H1 (cell line): Measurements from ENCODE around the gene SLC25A53. TPM values are rescaled to one million over a fixed set of nuclear protein-coding genes. Genes with fewer than 3 reads are reported as not detected.
"Not testable (repeated sequence)": the region's sequence is repeated elsewhere in the genome, so short reads cannot be mapped to it uniquely, and the experiment has no call there.

Source experiments
- CTCF ChIA-PET: fragments of 300-600 bp; sonication (Branson Sonifier 250); formaldehyde crosslinking; loops from one replicate; lab custom pipeline; 2021; ENCODE audit not compliant: partially characterized antibody; lab: Charles Lee
- POLR2A ChIA-PET: fragments of 300-600 bp; sonication (Branson Sonifier 250); formaldehyde crosslinking; loops from one replicate; lab custom pipeline; 2021; ENCODE audit warnings: inconsistent platforms; ENCODE audit not compliant: partially characterized antibody; lab: Charles Lee
- DNase-seq, 2 experiments: peaks; one replicate each; pipeline versions ENCODE4 v3.0.0 to v3.0.0-alpha.2; 2010 to 2022; ENCODE audit warnings: low spot score in 2 of 2, low read depth in 1 of 2, mixed read lengths in 1 of 2
- FAIRE-seq: peaks from 2 replicates; lab custom pipeline; 2011; peaks lifted over from hg19 to GRCh38; lab: Jason Lieb, UNC
- H2AFZ ChIP-seq: 2 replicates; pipeline ENCODE4 v1.8.1; 2012; ENCODE audit warnings: low read length, inconsistent platforms
- H2AK5ac ChIP-seq: 2 replicates; pipeline ENCODE4 v1.6.1; 2013; ENCODE audit warnings: low read depth, low read length
- H2BK120ac ChIP-seq: replicated peaks from 2 replicates; pipeline ENCODE3; 2013; ENCODE audit warnings: low read depth, low read length, inconsistent platforms
- H2BK12ac ChIP-seq: 2 replicates; pipeline ENCODE4 v1.6.1; 2013; ENCODE audit warnings: low read depth, low read length
- H2BK15ac ChIP-seq: 2 replicates; pipeline ENCODE4 v1.6.1; 2013; ENCODE audit warnings: low read length
- H2BK20ac ChIP-seq: 2 replicates; pipeline ENCODE4 v1.6.1; 2013; ENCODE audit warnings: low read length
- H2BK5ac ChIP-seq: 2 replicates; pipeline ENCODE4 v1.6.1; 2013; ENCODE audit warnings: low read depth, low read length
- H3K14ac ChIP-seq: 2 replicates; pipeline ENCODE4 v1.6.1; 2013; ENCODE audit warnings: inconsistent platforms; ENCODE audit not compliant: insufficient read length
- H3K18ac ChIP-seq: 2 replicates; pipeline ENCODE4 v1.6.1; 2013; ENCODE audit warnings: low read length; ENCODE audit errors: extremely low read depth
- H3K23ac ChIP-seq: 2 replicates; pipeline ENCODE4 v1.6.1; 2013; ENCODE audit warnings: inconsistent platforms; ENCODE audit not compliant: insufficient read length
- H3K23me2 ChIP-seq: 2 replicates; pipeline ENCODE4 v1.6.1; 2013; ENCODE audit warnings: low read depth, low read length
- H3K27ac ChIP-seq: 2 replicates; pipeline ENCODE4 v1.6.1; 2011; ENCODE audit warnings: low read depth, low read length, inconsistent platforms
- H3K27me3 ChIP-seq, 4 experiments: replicated peaks in 1 of 4; 1 replicate in 1 of 4; 2 replicates in 3 of 4; pipeline versions ENCODE4 v1.6.1 to v1.8.1; 2011 to 2013; ENCODE audit warnings: low read length in 3 of 4, mild to moderate bottlenecking in 3 of 4, inconsistent platforms in 2 of 4, mixed read lengths in 2 of 4, moderate library complexity in 1 of 4; ENCODE audit not compliant: control insufficient read depth in 3 of 4, insufficient read depth in 3 of 4; ENCODE audit errors: extremely low read depth in 1 of 4
- H3K36me3 ChIP-seq, 4 experiments: 2 replicates each; pipeline versions ENCODE4 v1.6.1 to v1.8.1; 2011 to 2013; ENCODE audit warnings: mild to moderate bottlenecking in 4 of 4, low read length in 3 of 4, moderate library complexity in 2 of 4, control low read depth in 1 of 4, inconsistent platforms in 1 of 4; ENCODE audit not compliant: insufficient read depth in 4 of 4, control insufficient read depth in 2 of 4
- H3K4ac ChIP-seq: replicated peaks from 2 replicates; pipeline ENCODE3; 2013; ENCODE audit warnings: low read length, low read depth, mixed read lengths, inconsistent platforms; ENCODE audit not compliant: insufficient read length
- H3K4me1 ChIP-seq, 4 experiments: replicated peaks in 1 of 4; 1 replicate in 1 of 4; 2 replicates in 3 of 4; pipeline versions ENCODE4 v1.6.1 to v1.8.1; 2011 to 2013; ENCODE audit warnings: low read length in 3 of 4, inconsistent platforms in 2 of 4, mixed read lengths in 1 of 4; ENCODE audit not compliant: insufficient read depth in 4 of 4, control insufficient read depth in 3 of 4
- H3K4me2 ChIP-seq, 2 experiments: 2 replicates each; pipeline versions ENCODE4 v1.6.1 to v1.8.1; 2011 to 2013; ENCODE audit warnings: low read depth in 2 of 2, low read length in 2 of 2, control low read depth in 1 of 2, inconsistent platforms in 1 of 2, mild to moderate bottlenecking in 1 of 2; ENCODE audit not compliant: insufficient read depth in 1 of 2
- H3K4me3 ChIP-seq, 4 experiments: fragments of 200-600, 300-600 bp in 1 of 4; sonication (generic), shearing (Covaris generic), sonication (Bioruptor Twin) in 1 of 4; 2 replicates each; pipeline versions ENCODE4 v1.5.1 to v1.8.1; 2011 to 2016; ENCODE audit warnings: low read length in 4 of 4, low read depth in 3 of 4, control low read depth in 2 of 4, inconsistent platforms in 2 of 4, mild to moderate bottlenecking in 2 of 4, mixed read lengths in 1 of 4, moderate library complexity in 1 of 4; ENCODE audit not compliant: insufficient read depth in 2 of 4; ENCODE audit errors: extremely low read depth in 1 of 4
- H3K56ac ChIP-seq: replicated peaks from 2 replicates; pipeline ENCODE3; 2013; ENCODE audit warnings: low read depth, mild to moderate bottlenecking, mixed read lengths, low read length, inconsistent platforms; ENCODE audit not compliant: insufficient read length
- H3K79me1 ChIP-seq: 2 replicates; pipeline ENCODE4 v1.6.1; 2013; ENCODE audit warnings: low read depth, low read length, control low read depth
- H3K79me2 ChIP-seq, 2 experiments: 2 replicates each; pipeline versions ENCODE4 v1.6.1 to v1.8.1; 2012 to 2013; ENCODE audit warnings: low read length in 2 of 2, mild to moderate bottlenecking in 2 of 2, inconsistent platforms in 1 of 2; ENCODE audit not compliant: insufficient read depth in 2 of 2, control insufficient read depth in 1 of 2
- H3K9ac ChIP-seq, 4 experiments: replicated peaks in 1 of 4; 1 replicate in 1 of 4; 2 replicates in 3 of 4; pipeline versions ENCODE4 v1.6.1 to v1.8.1; 2011 to 2013; ENCODE audit warnings: low read depth in 3 of 4, low read length in 3 of 4, control low read depth in 2 of 4, mild to moderate bottlenecking in 2 of 4, moderate library complexity in 2 of 4, inconsistent platforms in 1 of 4; ENCODE audit errors: extremely low read depth in 1 of 4
- H3K9me3 ChIP-seq, 2 experiments: 2 replicates each; pipeline versions ENCODE4 v1.6.1 to v1.8.1; 2012 to 2013; ENCODE audit warnings: mild to moderate bottlenecking in 2 of 2, moderate library complexity in 2 of 2, control low read depth in 1 of 2, inconsistent platforms in 1 of 2, low read depth in 1 of 2, low read length in 1 of 2, mixed read lengths in 1 of 2; ENCODE audit not compliant: insufficient read depth in 2 of 2
- H4K20me1 ChIP-seq, 2 experiments: replicated peaks in 1 of 2; 2 replicates each; pipeline versions ENCODE3 to v1.8.1; 2011 to 2013; ENCODE audit warnings: inconsistent platforms in 2 of 2, low read length in 2 of 2, mild to moderate bottlenecking in 1 of 2; ENCODE audit not compliant: insufficient read depth in 2 of 2, control insufficient read depth in 1 of 2
- H4K5ac ChIP-seq: 2 replicates; pipeline ENCODE4 v1.6.1; 2013; ENCODE audit warnings: low read length, low read depth, mixed read lengths, inconsistent platforms; ENCODE audit not compliant: insufficient read length
- H4K8ac ChIP-seq: 2 replicates; pipeline ENCODE4 v1.8.0; 2013; ENCODE audit warnings: mild to moderate bottlenecking, moderate library complexity, low read length, inconsistent platforms; ENCODE audit not compliant: insufficient read depth; ENCODE audit errors: extremely low read depth
- H4K91ac ChIP-seq: replicated peaks from 2 replicates; pipeline ENCODE3; 2013; ENCODE audit warnings: low read length, mixed read lengths, inconsistent platforms; ENCODE audit not compliant: insufficient read length
- WGBS, 2 experiments: shearing (Covaris generic) in 1 of 2; methylation state at CpG; one replicate each; pipeline versions ENCODE4 v1.1.6 to v1.1.7; 2013 to 2015; ENCODE audit warnings: low lambda C conversion rate in 2 of 2, mixed read lengths in 2 of 2, inconsistent platforms in 1 of 2, low coverage in 1 of 2, missing lambda C conversion rate in 1 of 2; ENCODE audit not compliant: insufficient replicate concordance in 2 of 2, insufficient coverage in 1 of 2, insufficient read length in 1 of 2; ENCODE audit errors: extremely low coverage in 1 of 2, missing lambda C conversion rate in 1 of 2; 5-methylcytosine and 5-hydroxymethylcytosine counted together
- polyA plus RNA-seq, 7 experiments: library from polyadenylated mRNA; depleted of rRNA in 3 of 7; stranded (reverse) in 5 of 7; unstranded in 2 of 7; fragments of >200 nt in 5 of 7; fragments of 200-250 nt in 2 of 7; gene quantifications; 1 replicate in 5 of 7; 2 replicates in 1 of 7; 4 replicates in 1 of 7; pipeline versions ENCODE4 v1.2.1 to v1.2.3, GENCODE V29; 2011 to 2013; ENCODE audit warnings: missing spikeins in 2 of 7, mixed read lengths in 2 of 7
- total RNA-seq: library from RNA; stranded (reverse); fragmentation: NEBNext Ultra II Directional; extraction: Animal tissue kit (Norgen Biotek cat#: 25700); gene quantifications from 2 replicates; pipeline ENCODE4 v1.2.1, GENCODE V29; 2021

Gene SLC25A53
- total and polyA plus RNA-seq, 2 of the 8 experiments (the other 6 are each of a cell fraction or from before 2014, with no cell fraction given), result 2.4 to 4.2 TPM

DNA sequence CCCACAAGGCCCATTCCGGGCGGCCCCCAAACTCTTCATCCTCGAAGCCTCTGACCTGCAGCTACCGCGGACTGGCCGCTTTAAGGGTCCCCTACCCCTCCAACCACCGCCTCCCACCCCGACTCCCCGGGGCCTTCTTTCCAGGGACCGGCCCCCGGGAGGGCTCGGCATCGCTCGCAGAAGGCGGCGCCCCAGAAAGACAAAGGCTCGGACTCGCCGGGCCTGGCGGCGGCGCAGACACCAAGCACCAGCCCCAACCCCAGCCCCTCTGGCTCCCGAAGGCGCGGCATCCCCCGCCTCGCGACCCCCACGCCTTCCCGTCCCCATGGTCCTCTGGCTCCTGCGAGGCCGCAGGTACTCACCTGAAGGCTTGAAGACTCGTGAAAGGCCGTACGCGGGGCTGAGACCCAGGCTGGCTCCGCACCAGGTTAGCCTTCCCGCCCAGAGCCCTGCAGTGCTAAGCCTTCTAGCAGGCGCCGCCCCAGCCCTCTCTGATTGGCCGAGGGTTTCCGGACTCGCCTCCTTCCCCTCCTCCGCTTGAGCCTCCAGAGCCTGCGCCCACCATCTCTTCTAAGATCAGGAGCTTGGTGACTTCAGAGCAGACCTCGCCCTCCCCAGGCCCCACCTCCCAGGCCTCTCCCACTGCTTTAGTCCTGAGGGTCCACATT is 80.9 kb downstream of the SLC25A53 start, which contains the start of gene TMSB15C:
TSS of gene TMSB15C (minus strand) at position 459 of the 668 bp plus-strand sequence.
- no CpG with 5 or more reads among the region's 46 CpGs for WGBS, 2 experiments
- H4K8ac ChIP-seq, H3K23ac ChIP-seq, H2BK12ac ChIP-seq, H3K4me2 ChIP-seq, DNase-seq, H3K79me1 ChIP-seq, H3K27ac ChIP-seq, H4K91ac ChIP-seq, H3K4me3 ChIP-seq, H3K18ac ChIP-seq, H4K5ac ChIP-seq, H3K4me1 ChIP-seq, H3K27me3 ChIP-seq, H3K56ac ChIP-seq, H2AFZ ChIP-seq, H2BK20ac ChIP-seq, H3K9me3 ChIP-seq, FAIRE-seq, H3K23me2 ChIP-seq, H3K79me2 ChIP-seq, POLR2A ChIA-PET, H3K36me3 ChIP-seq, H2BK15ac ChIP-seq, H3K9ac ChIP-seq, H2BK120ac ChIP-seq, H2AK5ac ChIP-seq, H4K20me1 ChIP-seq, H3K4ac ChIP-seq, H2BK5ac ChIP-seq, CTCF ChIA-PET, H3K14ac ChIP-seq: not testable (repeated sequence)

DNA sequence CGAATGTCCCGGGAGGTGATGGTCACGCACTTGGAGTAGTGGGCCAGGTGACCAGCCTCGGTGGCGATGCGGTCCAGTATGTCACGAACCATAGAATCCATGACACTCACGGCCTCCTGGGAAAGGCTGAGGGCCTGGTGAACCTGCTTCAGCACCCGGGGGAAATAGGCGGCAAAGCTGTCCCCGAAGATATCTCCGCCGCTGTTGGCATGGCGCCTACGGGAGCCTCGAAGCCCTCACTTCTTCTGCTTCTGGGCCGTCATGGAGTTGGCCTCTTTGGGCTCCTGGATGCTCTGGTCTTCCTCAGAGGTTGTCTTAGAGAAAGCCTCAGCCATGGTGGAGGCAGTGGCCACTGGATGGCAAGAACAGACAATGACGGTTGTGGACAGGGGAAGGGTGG is 94.2 kb downstream of the SLC25A53 start:
- H2BK15ac ChIP-seq, DNase-seq, H3K27me3 ChIP-seq, H3K18ac ChIP-seq, H4K5ac ChIP-seq, H3K4me2 ChIP-seq, H3K56ac ChIP-seq, POLR2A ChIA-PET, H4K8ac ChIP-seq, H2BK5ac ChIP-seq, H2BK20ac ChIP-seq, H3K27ac ChIP-seq, H2AFZ ChIP-seq, H3K4me1 ChIP-seq, CTCF ChIA-PET, H3K23me2 ChIP-seq, H4K20me1 ChIP-seq, H2BK12ac ChIP-seq, H4K91ac ChIP-seq, H3K79me1 ChIP-seq, H3K36me3 ChIP-seq, FAIRE-seq, H3K79me2 ChIP-seq, H2BK120ac ChIP-seq, H3K23ac ChIP-seq, H3K9me3 ChIP-seq, H3K14ac ChIP-seq, H2AK5ac ChIP-seq, H3K4ac ChIP-seq, H3K9ac ChIP-seq, H3K4me3 ChIP-seq: not testable (repeated sequence)
- 87% methylated on average over 5 of the region's 18 CpGs; no CpG with 5 or more reads in 1 of the 2 experiments for WGBS, 2 experiments
